Measurements from ENCODE around the gene MAMSTR.

MAMSTR gene

GRCh38 chr19:48664476-48664875 lies 55.0 kb downstream of the MAMSTR start:
- CTCF ChIA-PET, result interaction anchor here (0.6 kb wide), 2 partner anchors 299 to 308 kb away, joined by 3 to 4 read pairs; no protein-coding TSS in a partner anchor
- TF ChIP-seq CTBP1 (IDR thresholded peaks at IDR 0.05; ENCODE audit: borderline replicate concordance) (no peak), PKNOX1 (IDR thresholded peaks at IDR 0.05) (no peak), NFRKB (IDR thresholded peaks at IDR 0.05) (no peak), FOXA1 (IDR thresholded peaks at IDR 0.05) (no peak), HDGF (IDR thresholded peaks at IDR 0.05; ENCODE audit: borderline replicate concordance) (no peak), ZNF384 (IDR thresholded peaks at IDR 0.05) (no peak), SUZ12 (IDR thresholded peaks at IDR 0.05) (no peak), FOXM1 (IDR thresholded peaks at IDR 0.05; ENCODE audit: borderline replicate concordance) (no peak), FOXK2 (IDR thresholded peaks at IDR 0.05) (no peak), TARDBP (IDR thresholded peaks at IDR 0.05) (no peak), BHLHE40 (IDR thresholded peaks at IDR 0.05; ENCODE audit: borderline replicate concordance) (no peak), ELF4 (IDR thresholded peaks at IDR 0.05) (no peak), LEF1 (IDR thresholded peaks at IDR 0.05; ENCODE audit: borderline replicate concordance) (no peak), SP1 (IDR thresholded peaks at IDR 0.05) (no peak), ARNT (IDR thresholded peaks at IDR 0.05) (no peak), L3MBTL2 (conservative IDR thresholded peaks at IDR 0.05) (no peak)

GRCh38 chr19:48663667-48664066 lies 55.9 kb downstream of the MAMSTR start:
- CTCF ChIA-PET, result no interaction called here
- POLR2A ChIA-PET, result no interaction called here
- TF ChIP-seq HDGF (IDR thresholded peaks at IDR 0.05; ENCODE audit: borderline replicate concordance), result no peak
- no peak for TF ChIP-seq L3MBTL2 (conservative IDR thresholded peaks at IDR 0.05)
- TF ChIP-seq ARNT (IDR thresholded peaks at IDR 0.05), result no peak
- no peak for TF ChIP-seq PKNOX1 (IDR thresholded peaks at IDR 0.05)
- no peak for TF ChIP-seq SUZ12 (IDR thresholded peaks at IDR 0.05)
- TF ChIP-seq BHLHE40 (IDR thresholded peaks at IDR 0.05; ENCODE audit: borderline replicate concordance), result no peak
- DNase-seq (ENCODE audit: extremely low spot score), result no peak

More at GRCh38 chr19:48664476-48664875, 55.0 kb downstream of the MAMSTR start:
- POLR2A ChIA-PET, result no interaction called here
- no peak for DNase-seq (ENCODE audit: extremely low spot score)

Measured in HEK293T (cell line).